Left ventricle myocardium inferior (tissue), 1 donor: ENCODE data around the gene CGRRF1. TPM values are rescaled to one million over a fixed set of nuclear protein-coding genes. Genes with fewer than 3 reads are reported as not detected.

Experiments used
- DNase-seq: peaks from one replicate; pipeline ENCODE4 v3.0.0-alpha.2; 2020
- H3K27ac ChIP-seq: fragments of 200-600 bp; replicated peaks from 2 replicates; pipeline ENCODE4 v1.8.0; 2021
- H3K27me3 ChIP-seq: fragments of 200-600 bp; 2 replicates; pipeline ENCODE4 v1.8.0; 2021; ENCODE audit warnings: low read depth
- H3K36me3 ChIP-seq: fragments of 200-600 bp; 2 replicates; pipeline ENCODE4 v1.8.0; 2021
- H3K4me1 ChIP-seq: fragments of 200-600 bp; 2 replicates; pipeline ENCODE4 v1.8.0; 2021
- H3K4me3 ChIP-seq: fragments of 200-600 bp; 2 replicates; pipeline ENCODE4 v1.8.0; 2021; ENCODE audit warnings: mild to moderate bottlenecking, moderate library complexity
- H3K9me3 ChIP-seq: fragments of 200-600 bp; replicated peaks from 2 replicates; pipeline ENCODE4 v1.8.0; 2021
- intact Hi-C: fragments of 100-400 bp; cut with micrococcal nuclease; formaldehyde crosslinking; loops from one replicate; pipeline ENCODE4 v1.11.0; 2022
- total RNA-seq: library from RNA; stranded (reverse); fragmentation: NEBNext Ultra II Directional; extraction: Animal tissue kit (Norgen Biotek cat#: 25700); gene quantifications from one replicate; pipeline ENCODE4 v1.2.1, GENCODE V29; 2021
- TF ChIP-seq, protein P1 (sequence below): fragments of 200-600 bp; IDR thresholded peaks from 2 replicates; pipeline ENCODE4 v1.8.0; 2021; ENCODE audit warnings: antibody characterized with exemption, mild to moderate bottlenecking, borderline replicate concordance
- donor health status: DM: no; HTN: yes; CAD: no; lungs with severe emphysema.

CGRRF1 gene
- total RNA-seq, 1 donor from 2014 or later: 21.3 TPM

DNA sequence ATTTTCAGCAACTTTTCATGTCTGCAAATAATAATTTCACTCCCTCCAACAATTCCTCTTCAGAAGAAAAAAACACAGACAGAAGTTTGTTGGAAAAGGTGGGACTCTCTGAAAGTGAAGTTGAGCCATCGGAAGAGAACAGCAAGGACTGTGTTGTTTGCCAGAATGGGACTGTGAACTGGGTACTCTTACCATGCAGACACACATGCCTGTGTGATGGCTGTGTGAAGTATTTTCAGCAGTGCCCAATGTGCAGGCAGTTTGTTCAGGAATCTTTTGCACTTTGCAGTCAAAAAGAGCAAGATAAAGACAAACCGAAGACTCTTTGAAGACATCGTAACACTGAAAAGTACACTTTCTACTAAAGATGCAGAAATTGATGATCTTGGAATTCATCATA lies 28.3 kb downstream of the CGRRF1 start:
- Histone ChIP-seq H3K4me1 (peaks cover 9% of the 10 kb centered on the region), H3K36me3 (peaks cover 34% of the 10 kb centered on the region), H3K4me3 (no peak overlapping the region), H3K27me3 (no peaks in the 10 kb centered on the region), H3K27ac (no peak overlapping the region), H3K9me3 (no peaks in the 10 kb centered on the region)
- intact Hi-C loops: no loop called here
- TF ChIP-seq, protein P1, sequence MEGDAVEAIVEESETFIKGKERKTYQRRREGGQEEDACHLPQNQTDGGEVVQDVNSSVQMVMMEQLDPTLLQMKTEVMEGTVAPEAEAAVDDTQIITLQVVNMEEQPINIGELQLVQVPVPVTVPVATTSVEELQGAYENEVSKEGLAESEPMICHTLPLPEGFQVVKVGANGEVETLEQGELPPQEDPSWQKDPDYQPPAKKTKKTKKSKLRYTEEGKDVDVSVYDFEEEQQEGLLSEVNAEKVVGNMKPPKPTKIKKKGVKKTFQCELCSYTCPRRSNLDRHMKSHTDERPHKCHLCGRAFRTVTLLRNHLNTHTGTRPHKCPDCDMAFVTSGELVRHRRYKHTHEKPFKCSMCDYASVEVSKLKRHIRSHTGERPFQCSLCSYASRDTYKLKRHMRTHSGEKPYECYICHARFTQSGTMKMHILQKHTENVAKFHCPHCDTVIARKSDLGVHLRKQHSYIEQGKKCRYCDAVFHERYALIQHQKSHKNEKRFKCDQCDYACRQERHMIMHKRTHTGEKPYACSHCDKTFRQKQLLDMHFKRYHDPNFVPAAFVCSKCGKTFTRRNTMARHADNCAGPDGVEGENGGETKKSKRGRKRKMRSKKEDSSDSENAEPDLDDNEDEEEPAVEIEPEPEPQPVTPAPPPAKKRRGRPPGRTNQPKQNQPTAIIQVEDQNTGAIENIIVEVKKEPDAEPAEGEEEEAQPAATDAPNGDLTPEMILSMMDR: no peak
- no peak for DNase-seq

DNA sequence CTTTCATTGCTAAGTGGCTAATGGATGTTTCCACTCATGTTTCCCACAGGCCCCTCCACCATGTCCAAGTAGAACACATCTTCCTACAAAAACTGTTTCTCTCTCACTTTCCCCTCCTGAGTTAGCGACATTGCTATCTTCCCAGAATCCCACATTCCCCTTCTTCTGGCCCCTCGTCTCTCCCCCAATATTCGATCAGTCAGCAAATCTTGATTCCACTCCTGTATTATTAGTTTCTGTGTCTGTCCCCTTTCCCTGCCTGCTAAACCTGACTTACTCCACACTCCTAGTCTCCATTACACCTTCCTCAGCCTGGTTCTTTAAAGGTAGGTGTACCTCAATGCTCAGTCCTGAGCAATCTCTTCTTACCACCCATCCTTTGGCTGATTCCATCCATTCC lies 37.9 kb downstream of the CGRRF1 start:
- no peak for DNase-seq
- Histone ChIP-seq H3K27me3 (no peaks in the 10 kb centered on the region), H3K4me1 (no peaks in the 10 kb centered on the region), H3K27ac (no peak overlapping the region), H3K9me3 (no peaks in the 10 kb centered on the region), H3K4me3 (no peak overlapping the region), H3K36me3 (no peaks in the 10 kb centered on the region)
- intact Hi-C loops: no loop called here
- TF ChIP-seq, protein P1: no peak

DNA sequence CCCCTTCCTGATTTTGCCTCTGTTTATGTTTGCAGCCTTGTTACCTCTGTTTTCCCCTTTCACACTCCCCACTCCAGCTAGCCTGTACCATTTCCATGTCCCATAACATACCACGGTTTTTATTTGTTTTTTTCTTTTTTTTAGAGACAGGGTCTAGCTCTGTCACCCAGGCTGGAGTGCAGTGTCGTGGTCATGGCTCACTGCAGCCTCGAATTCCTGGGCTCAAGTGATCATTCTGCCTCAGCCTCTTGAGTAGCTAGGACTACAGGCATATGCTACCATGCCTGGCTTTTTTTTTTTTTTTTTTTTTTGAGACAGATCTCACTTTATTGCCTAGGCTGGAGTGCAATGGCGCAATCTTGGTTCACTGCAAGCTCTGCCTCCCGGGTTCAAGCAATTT lies 38.8 kb downstream of the CGRRF1 start:
- H3K27ac ChIP-seq: no peak overlapping the region
- no peaks in the 10 kb centered on the region for H3K36me3 ChIP-seq
- no peaks in the 10 kb centered on the region for H3K27me3 ChIP-seq
- H3K4me1 ChIP-seq: no peaks in the 10 kb centered on the region
- H3K4me3 ChIP-seq: no peak overlapping the region
- no peak for DNase-seq
- TF ChIP-seq, protein P1: no peak
- intact Hi-C loops: no loop called here
- no peaks in the 10 kb centered on the region for H3K9me3 ChIP-seq

DNA sequence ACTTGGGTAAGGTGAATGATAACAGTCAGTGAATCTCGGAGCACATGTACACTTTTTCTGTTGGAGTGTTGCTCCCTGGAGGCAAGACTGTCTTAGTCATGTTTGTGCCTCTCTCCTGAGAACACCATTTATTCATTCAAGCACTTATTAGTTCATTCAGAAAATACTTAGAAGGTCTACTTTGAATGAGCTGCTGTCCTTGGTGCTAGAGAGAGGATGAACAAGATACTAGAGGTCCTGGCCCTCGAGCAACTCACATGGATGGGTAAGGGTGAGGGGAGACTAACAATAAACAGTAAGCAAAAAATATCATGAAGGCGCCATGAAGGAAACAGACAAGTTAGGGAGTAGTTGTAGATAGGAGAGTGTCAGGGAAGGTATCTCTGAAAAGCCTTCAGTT lies 40.2 kb downstream of the CGRRF1 start:
- TF ChIP-seq, protein P1: no peak
- H3K9me3 ChIP-seq: no peaks in the 10 kb centered on the region
- no peak overlapping the region for H3K4me3 ChIP-seq
- no peaks in the 10 kb centered on the region for H3K27me3 ChIP-seq
- H3K36me3 ChIP-seq: no peaks in the 10 kb centered on the region
- DNase-seq: no peak
- H3K27ac ChIP-seq: no peak overlapping the region
- H3K4me1 ChIP-seq: no peaks in the 10 kb centered on the region
- intact Hi-C loops: no loop called here

DNA sequence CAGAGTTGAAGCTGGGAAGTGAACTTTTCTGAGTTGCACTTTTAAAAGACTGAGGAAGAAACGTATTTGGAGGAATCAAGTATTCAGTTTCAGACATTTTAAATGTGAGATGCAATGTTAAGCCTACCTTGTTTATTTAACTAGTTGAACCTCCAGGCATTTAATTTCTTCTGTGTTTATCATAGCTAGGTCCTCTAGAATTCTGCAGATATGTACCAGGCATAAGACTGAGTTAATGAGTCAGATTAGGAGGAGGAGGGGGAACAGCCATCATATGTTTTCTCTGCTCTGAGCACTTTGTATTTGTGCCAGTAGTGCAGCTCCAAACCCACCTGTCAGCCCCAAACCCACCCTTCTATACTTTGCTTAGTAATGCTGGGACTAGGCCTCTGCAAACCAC lies 40.8 kb downstream of the CGRRF1 start:
- intact Hi-C loops: no loop called here
- H3K4me3 ChIP-seq: no peak overlapping the region
- H3K27me3 ChIP-seq: no peaks in the 10 kb centered on the region
- no peak for DNase-seq
- H3K27ac ChIP-seq: no peak overlapping the region
- TF ChIP-seq, protein P1: no peak
- no peaks in the 10 kb centered on the region for H3K9me3 ChIP-seq
- H3K4me1 ChIP-seq: no peaks in the 10 kb centered on the region
- no peaks in the 10 kb centered on the region for H3K36me3 ChIP-seq

DNA sequence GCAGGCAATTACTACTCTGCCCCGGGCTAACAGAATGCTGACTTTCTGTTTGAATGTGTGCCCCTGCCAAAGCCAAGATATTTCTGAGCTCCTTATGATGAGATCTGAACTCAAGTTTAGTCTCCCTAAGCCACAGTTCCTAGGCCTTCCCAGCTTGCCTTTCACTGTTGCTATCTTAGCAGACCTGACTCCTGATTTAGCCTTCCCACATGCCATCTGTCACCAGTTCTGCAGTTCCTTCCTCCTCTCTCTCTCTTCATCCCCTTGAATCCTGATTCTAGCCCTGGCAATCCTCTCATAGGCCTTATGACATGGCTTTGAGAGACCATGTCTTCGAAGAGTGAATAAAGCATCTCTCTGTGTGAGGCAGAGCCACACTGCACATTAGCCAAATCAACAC lies 44.7 kb downstream of the CGRRF1 start:
- Histone ChIP-seq H3K9me3 (no peaks in the 10 kb centered on the region), H3K4me1 (no peaks in the 10 kb centered on the region), H3K4me3 (no peak overlapping the region), H3K27ac (no peak overlapping the region), H3K36me3 (no peaks in the 10 kb centered on the region), H3K27me3 (no peaks in the 10 kb centered on the region)
- no peak for DNase-seq
- TF ChIP-seq, protein P1: no peak
- intact Hi-C loops: no loop called here
